Natural killer cell (primary cell): ENCODE results near the gene DEXI. TPM values are rescaled to one million over a fixed set of nuclear protein-coding genes. Genes with fewer than 3 reads are reported as not detected.

Source experiments
- ATAC-seq, 3 donors: fragments of 150-1000 bp in 2 of 3; fragments of 200-7000 bp in 1 of 3; cut with Tn5 transposase; 1 replicate in 1 of 3; 2 replicates in 2 of 3; pipeline ENCODE4 v1.10.0; 2021; ENCODE audit warnings: mild to moderate bottlenecking in 2 of 3, moderate library complexity in 2 of 3
- DNase-seq, 2 donors: peaks; one replicate each; pipeline versions ENCODE4 v3.0.0 to v3.0.0-alpha.2; 2013 to 2021; ENCODE audit warnings: mixed read lengths in 1 of 2
- H3K27ac ChIP-seq: one replicate; pipeline ENCODE4 v1.5.1; 2013; ENCODE audit warnings: mild to moderate bottlenecking, low read length
- H3K27me3 ChIP-seq: one replicate; pipeline ENCODE4 v1.6.1; 2013; ENCODE audit warnings: low read length; ENCODE audit not compliant: control insufficient read depth, insufficient read depth
- H3K36me3 ChIP-seq: one replicate; pipeline ENCODE4 v1.6.1; 2013; ENCODE audit warnings: low read length; ENCODE audit not compliant: control insufficient read depth, insufficient read depth
- H3K4me1 ChIP-seq: one replicate; pipeline ENCODE4 v1.6.1; 2013; ENCODE audit warnings: low read length; ENCODE audit not compliant: control insufficient read depth, insufficient read depth
- H3K4me3 ChIP-seq: one replicate; pipeline ENCODE4 v1.5.1; 2013; ENCODE audit warnings: low read length
- H3K9me3 ChIP-seq: one replicate; pipeline ENCODE4 v1.6.1; 2013; ENCODE audit warnings: low read length; ENCODE audit not compliant: control insufficient read depth, insufficient read depth
- H3K27ac Mint-ChIP-seq, 2 donors: one replicate each; pipeline ENCODE4 v1.8.0; 2022; ENCODE audit warnings: mild to moderate bottlenecking in 2 of 2, mixed read lengths in 2 of 2, moderate library complexity in 1 of 2
- H3K27me3 Mint-ChIP-seq, 2 donors: one replicate each; pipeline ENCODE4 v1.8.0; 2022; ENCODE audit warnings: low read depth in 2 of 2, mixed read lengths in 2 of 2
- H3K36me3 Mint-ChIP-seq: one replicate; pipeline ENCODE4 v1.8.0; 2022; ENCODE audit warnings: mixed read lengths
- H3K4me1 Mint-ChIP-seq, 2 donors: one replicate each; pipeline ENCODE4 v1.8.0; 2022; ENCODE audit warnings: mixed read lengths in 2 of 2
- H3K4me3 Mint-ChIP-seq: one replicate; pipeline ENCODE4 v1.8.0; 2022; ENCODE audit warnings: mild to moderate bottlenecking, moderate library complexity, mixed read lengths
- H3K9me3 Mint-ChIP-seq, 2 donors: one replicate each; pipeline ENCODE4 v1.8.0; 2022; ENCODE audit warnings: mixed read lengths in 2 of 2
- WGBS: methylation state at CpG from one replicate; pipeline ENCODE4 v1.1.7; 2013; ENCODE audit warnings: missing lambda C conversion rate; ENCODE audit not compliant: insufficient coverage; 5-methylcytosine and 5-hydroxymethylcytosine counted together
- intact Hi-C: fragments of 100-400 bp; cut with micrococcal nuclease; formaldehyde crosslinking; loops from one replicate; pipeline ENCODE4 v1.14.2; 2022
- total RNA-seq, 4 donors: library from RNA; stranded (reverse); fragments of 120-200 nt in 1 of 4; gene quantifications; one replicate each; pipeline versions ENCODE4 v1.2.3 to v1.2.4, GENCODE V29; 2013 to 2022
- TF ChIP-seq, protein P1 (sequence below): fragments of 200-600 bp; IDR thresholded peaks from one replicate; pipeline ENCODE4 v1.8.0; 2022; ENCODE audit warnings: antibody characterized with exemption

DEXI gene
- total RNA-seq, 3 donors from 2014 or later (not counting 1 experiment from before 2014, with no cell fraction given): 8.7 to 15.2 (median 14.4) TPM

DNA sequence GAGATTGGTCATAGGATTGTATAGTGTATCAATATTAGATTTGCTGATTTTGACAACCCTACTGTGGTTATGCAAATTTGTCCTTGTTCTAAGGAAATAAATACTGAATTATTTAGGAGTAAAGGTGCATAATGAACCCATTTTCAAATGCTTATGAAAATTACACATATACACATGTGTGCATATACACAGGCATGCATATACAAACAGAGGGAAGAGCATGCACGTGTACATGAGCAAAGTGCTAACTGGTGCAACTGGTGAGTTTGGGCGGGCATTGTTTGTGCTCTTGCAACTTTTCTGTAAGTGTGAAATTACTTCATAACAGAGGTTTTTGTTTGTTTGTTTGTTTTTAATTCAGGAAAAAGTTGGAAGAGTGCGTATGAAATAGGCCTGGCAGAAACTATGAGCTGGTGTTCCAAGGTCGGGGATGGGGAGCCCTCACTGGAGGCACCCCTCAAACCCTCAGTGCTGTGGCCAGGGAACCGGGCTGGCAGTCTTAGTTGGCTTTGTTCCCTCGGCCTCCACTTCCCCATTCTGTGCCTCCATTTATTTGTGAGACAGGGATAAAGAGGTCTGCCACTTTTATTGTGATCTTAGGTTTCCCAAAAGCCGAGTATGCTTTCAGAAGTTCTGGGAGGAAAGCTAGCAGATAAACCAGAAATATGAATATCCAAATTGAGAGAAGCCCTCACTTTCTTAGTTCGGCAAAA lies 5.8 kb downstream of the DEXI start:
- WGBS: 60% methylated on average over 7 of the region's 8 CpGs

DNA sequence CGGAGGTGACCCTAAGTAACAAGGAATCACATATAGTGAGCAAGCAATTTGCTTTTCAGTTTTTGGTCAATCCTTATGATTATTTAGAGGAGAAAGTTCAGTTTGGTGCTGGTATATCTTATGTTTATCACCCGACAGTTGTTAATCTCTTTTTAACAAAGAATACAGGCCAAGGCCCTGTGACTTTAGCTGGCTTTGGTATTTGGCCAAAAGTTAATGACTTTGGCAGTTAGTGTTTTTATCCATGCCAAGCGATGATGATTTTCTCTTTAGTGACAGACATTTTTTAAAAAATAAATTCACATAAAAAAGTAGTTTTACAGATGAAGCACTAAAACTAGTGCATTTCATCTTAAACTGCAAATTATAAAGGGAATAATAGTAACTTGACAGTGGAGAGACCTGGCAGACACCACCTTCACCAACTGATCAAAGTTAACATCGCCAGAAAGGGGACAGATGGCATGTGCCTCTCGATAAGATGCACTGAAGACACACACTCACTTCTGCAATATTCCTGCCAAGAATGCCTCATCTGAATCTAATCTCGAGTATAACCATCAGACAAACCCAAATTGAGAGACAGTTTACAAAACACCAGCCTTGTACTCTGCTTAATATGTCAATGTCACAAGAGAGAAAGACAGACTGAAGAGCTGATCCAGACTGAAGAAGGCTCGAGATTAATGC lies 6.9 kb downstream of the DEXI start:
- Histone ChIP-seq H3K36me3 (peaks cover under 1% of the 10 kb centered on the region), H3K9me3 (no peaks in the 10 kb centered on the region), H3K27ac (no peak overlapping the region), H3K27me3 (no peaks in the 10 kb centered on the region), H3K4me1 (peaks cover 36% of the 10 kb centered on the region), H3K4me3 (no peak overlapping the region)
- TF ChIP-seq, protein P1, sequence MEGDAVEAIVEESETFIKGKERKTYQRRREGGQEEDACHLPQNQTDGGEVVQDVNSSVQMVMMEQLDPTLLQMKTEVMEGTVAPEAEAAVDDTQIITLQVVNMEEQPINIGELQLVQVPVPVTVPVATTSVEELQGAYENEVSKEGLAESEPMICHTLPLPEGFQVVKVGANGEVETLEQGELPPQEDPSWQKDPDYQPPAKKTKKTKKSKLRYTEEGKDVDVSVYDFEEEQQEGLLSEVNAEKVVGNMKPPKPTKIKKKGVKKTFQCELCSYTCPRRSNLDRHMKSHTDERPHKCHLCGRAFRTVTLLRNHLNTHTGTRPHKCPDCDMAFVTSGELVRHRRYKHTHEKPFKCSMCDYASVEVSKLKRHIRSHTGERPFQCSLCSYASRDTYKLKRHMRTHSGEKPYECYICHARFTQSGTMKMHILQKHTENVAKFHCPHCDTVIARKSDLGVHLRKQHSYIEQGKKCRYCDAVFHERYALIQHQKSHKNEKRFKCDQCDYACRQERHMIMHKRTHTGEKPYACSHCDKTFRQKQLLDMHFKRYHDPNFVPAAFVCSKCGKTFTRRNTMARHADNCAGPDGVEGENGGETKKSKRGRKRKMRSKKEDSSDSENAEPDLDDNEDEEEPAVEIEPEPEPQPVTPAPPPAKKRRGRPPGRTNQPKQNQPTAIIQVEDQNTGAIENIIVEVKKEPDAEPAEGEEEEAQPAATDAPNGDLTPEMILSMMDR: no peak
- intact Hi-C loops: no loop called here
- ATAC-seq (no peak), DNase-seq (no peak)
- Mint-ChIP-seq H3K36me3 (no peaks in the 10 kb centered on the region), H3K4me3 (no peak overlapping the region), H3K4me1 (peaks cover 59 to 63% of the 10 kb centered on the region in 2 donors), H3K27me3 (no peaks in the 10 kb centered on the region), H3K9me3 (no peaks in the 10 kb centered on the region), H3K27ac (no peak overlapping the region)
- WGBS: 79% methylated on average over 6 of the region's 7 CpGs

More for the DNA sequence above, 5.8 kb downstream of the DEXI start:
- H3K9me3 ChIP-seq: no peaks in the 10 kb centered on the region
- no peak overlapping the region for H3K4me3 ChIP-seq
- Mint-ChIP-seq H3K27me3 (no peaks in the 10 kb centered on the region), H3K4me3 (peak overlapping the region; percentile 55), H3K9me3 (no peaks in the 10 kb centered on the region), H3K27ac (no peak overlapping the region), H3K4me1 (peaks cover 66 to 70% of the 10 kb centered on the region in 2 donors), H3K36me3 (no peaks in the 10 kb centered on the region)
- H3K27me3 ChIP-seq: no peaks in the 10 kb centered on the region
- H3K36me3 ChIP-seq: no peaks in the 10 kb centered on the region
- no peak for DNase-seq
- H3K27ac ChIP-seq: no peak overlapping the region
- ATAC-seq: no peak
- intact Hi-C loops: no loop called here
- H3K4me1 ChIP-seq: peaks cover 47% of the 10 kb centered on the region
- TF ChIP-seq, protein P1: no peak

DNA sequence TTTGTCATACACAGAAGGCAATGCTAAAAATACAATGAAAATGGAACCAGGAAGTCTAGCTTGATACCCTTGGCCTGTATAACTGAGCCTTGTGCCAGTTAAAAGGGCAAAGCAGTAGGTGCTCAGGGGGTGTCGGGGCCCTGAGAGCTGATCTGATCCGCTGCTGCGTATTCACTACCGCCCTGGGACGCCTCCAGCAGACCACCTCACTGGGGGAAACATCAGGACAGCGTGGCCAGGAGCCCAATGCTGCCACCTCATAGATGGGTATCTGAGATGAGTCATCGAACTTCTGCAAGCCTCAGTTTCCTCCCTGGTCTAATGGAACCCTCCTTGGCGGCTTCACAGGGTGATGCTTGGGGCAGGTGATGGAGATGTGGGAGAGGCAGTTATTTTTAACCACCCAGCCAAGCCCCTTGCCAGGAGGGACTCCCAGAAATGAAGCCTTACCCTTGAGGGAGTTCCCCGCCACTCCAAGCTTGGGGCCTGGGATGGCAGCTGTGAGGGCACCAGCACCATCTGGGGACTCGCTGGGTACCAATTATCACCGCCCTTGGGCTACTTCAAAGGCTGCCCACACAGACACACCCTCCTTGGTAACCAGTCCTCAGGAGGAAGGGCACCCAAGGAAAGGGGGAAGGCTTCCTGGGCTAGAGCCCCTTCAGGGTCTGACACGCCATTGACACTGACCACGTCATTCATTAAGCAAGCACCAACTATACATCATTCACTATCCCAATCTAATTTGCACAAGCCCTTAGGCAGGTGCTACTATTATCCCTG lies 7.8 kb downstream of the DEXI start:
- H3K4me3 Mint-ChIP-seq: no peak overlapping the region
- intact Hi-C loops: no loop called here
- H3K27ac ChIP-seq: no peak overlapping the region
- no peak overlapping the region for H3K4me3 ChIP-seq
- peaks cover 34% of the 10 kb centered on the region for H3K4me1 ChIP-seq
- no peaks in the 10 kb centered on the region for H3K27me3 Mint-ChIP-seq
- no peaks in the 10 kb centered on the region for H3K9me3 ChIP-seq
- H3K36me3 ChIP-seq: peaks cover 3% of the 10 kb centered on the region
- 92% methylated on average over 10 of the region's 13 CpGs for WGBS
- no peaks in the 10 kb centered on the region for H3K9me3 Mint-ChIP-seq
- ATAC-seq: no peak
- no peak overlapping the region for H3K27ac Mint-ChIP-seq
- TF ChIP-seq, protein P1: no peak
- peaks cover 58 to 61% of the 10 kb centered on the region in 2 donors for H3K4me1 Mint-ChIP-seq
- H3K27me3 ChIP-seq: no peaks in the 10 kb centered on the region
- DNase-seq: no peak
- no peaks in the 10 kb centered on the region for H3K36me3 Mint-ChIP-seq
